Type B pancreatic cell (in vitro differentiated cells): ENCODE results near the gene IFNGR2. TPM values are rescaled to one million over a fixed set of nuclear protein-coding genes. Genes with fewer than 3 reads are reported as not detected.
"Not testable (repeated sequence)": the region's sequence is repeated elsewhere in the genome, so short reads cannot be mapped to it uniquely, and the experiment has no call there.

ENCODE experiments used
- DNase-seq: peaks from one replicate; pipeline ENCODE4 v3.0.0; 2021; ENCODE audit warnings: mixed read lengths; ENCODE audit not compliant: unreplicated experiment; ENCODE audit errors: extremely low spot score
- H3K27ac Mint-ChIP-seq: 2 replicates; pipeline ENCODE4 v1.8.0; 2021; ENCODE audit warnings: mild to moderate bottlenecking, mixed read lengths
- H3K27me3 Mint-ChIP-seq: 2 replicates; pipeline ENCODE4 v1.8.0; 2021; ENCODE audit warnings: mixed read lengths
- H3K36me3 Mint-ChIP-seq: 2 replicates; pipeline ENCODE4 v1.8.0; 2021; ENCODE audit warnings: mixed read lengths
- H3K4me1 Mint-ChIP-seq: one replicate; pipeline ENCODE4 v1.8.0; 2021; ENCODE audit warnings: mixed read lengths; ENCODE audit not compliant: unreplicated experiment
- H3K4me3 Mint-ChIP-seq: 2 replicates; pipeline ENCODE4 v1.8.0; 2021; ENCODE audit warnings: mild to moderate bottlenecking, mixed read lengths
- H3K9me3 Mint-ChIP-seq: 2 replicates; pipeline ENCODE4 v1.8.0; 2021; ENCODE audit warnings: mixed read lengths
- CTCF ChIP-seq: fragments of 200-600 bp; sonication (generic); conservative IDR thresholded peaks from 2 replicates; pipeline ENCODE4 v1.5.0; 2021; ENCODE audit warnings: antibody characterized with exemption, mild to moderate bottlenecking
- total RNA-seq: library from RNA; stranded (reverse); gene quantifications from 2 replicates; pipeline ENCODE4 v1.2.1, GENCODE V29; 2021; ENCODE audit warnings: low replicate concordance

The IFNGR2 gene
- total RNA-seq, 1 donor from 2014 or later: 40.4 TPM

GRCh38 chr21:33403786-33404585, 773 bp downstream of the IFNGR2 start:
- H3K27ac Mint-ChIP-seq: peak overlapping the region; percentile 89
- H3K36me3 Mint-ChIP-seq: peaks cover 8% of the 10 kb centered on the region
- peak overlapping the region; percentile 99 for H3K4me3 Mint-ChIP-seq
- peaks cover 24% of the 10 kb centered on the region for H3K4me1 Mint-ChIP-seq
- peak; percentile 79 for DNase-seq
- TF ChIP-seq CTCF: peak; percentile 27
- H3K9me3 Mint-ChIP-seq: peaks cover 4% of the 10 kb centered on the region
- H3K27me3 Mint-ChIP-seq: no peaks in the 10 kb centered on the region

- Mint-ChIP-seq H3K36me3 (peaks cover 12% of the 10 kb centered on the region), H3K9me3 (no peaks in the 10 kb centered on the region), H3K4me3 (peak overlapping the region; percentile 31), H3K27me3 (no peaks in the 10 kb centered on the region), H3K4me1 (peaks cover 19% of the 10 kb centered on the region), H3K27ac (no peak overlapping the region)
- no peak for TF ChIP-seq CTCF
- no peak for DNase-seq
Observed at GRCh38 chr21:33406493-33406892, 3.3 kb downstream of the IFNGR2 start.

- no peak for TF ChIP-seq CTCF
- H3K4me3 Mint-ChIP-seq: peak overlapping the region; percentile 51
- no peaks in the 10 kb centered on the region for H3K27me3 Mint-ChIP-seq
- H3K9me3 Mint-ChIP-seq: no peaks in the 10 kb centered on the region
- H3K4me1 Mint-ChIP-seq: peaks cover 29% of the 10 kb centered on the region
- H3K27ac Mint-ChIP-seq: peak overlapping the region; percentile 87
- peaks cover 18% of the 10 kb centered on the region for H3K36me3 Mint-ChIP-seq
- DNase-seq: no peak
Observed at GRCh38 chr21:33411949-33412430, 8.8 kb downstream of the IFNGR2 start.

GRCh38 chr21:33412439-33412831, 9.2 kb downstream of the IFNGR2 start:
- peak overlapping the region; percentile 51 for H3K4me3 Mint-ChIP-seq
- peaks cover 30% of the 10 kb centered on the region for H3K4me1 Mint-ChIP-seq
- H3K27ac Mint-ChIP-seq: peak overlapping the region; percentile 87
- H3K27me3 Mint-ChIP-seq, H3K9me3 Mint-ChIP-seq, DNase-seq: not testable (repeated sequence)
- peaks cover 20% of the 10 kb centered on the region for H3K36me3 Mint-ChIP-seq

GRCh38 chr21:33412832-33413519, 9.8 kb downstream of the IFNGR2 start:
- H3K27ac Mint-ChIP-seq: peak overlapping the region; percentile 87
- H3K9me3 Mint-ChIP-seq: peaks cover 4% of the 10 kb centered on the region
- H3K4me1 Mint-ChIP-seq: peaks cover 33% of the 10 kb centered on the region
- peaks cover 23% of the 10 kb centered on the region for H3K36me3 Mint-ChIP-seq
- peak overlapping the region; percentile 44 for H3K4me3 Mint-ChIP-seq
- no peak for TF ChIP-seq CTCF
- no peak for DNase-seq
- H3K27me3 Mint-ChIP-seq: no peaks in the 10 kb centered on the region

GRCh38 chr21:33414068-33414467, 10.9 kb downstream of the IFNGR2 start:
- H3K4me1 Mint-ChIP-seq: peaks cover 35% of the 10 kb centered on the region
- H3K4me3 Mint-ChIP-seq: no peak overlapping the region
- H3K27ac Mint-ChIP-seq: no peak overlapping the region
- H3K36me3 Mint-ChIP-seq: peaks cover 23% of the 10 kb centered on the region
- no peaks in the 10 kb centered on the region for H3K27me3 Mint-ChIP-seq
- H3K9me3 Mint-ChIP-seq: peaks cover 4% of the 10 kb centered on the region
- TF ChIP-seq CTCF: no peak
- DNase-seq: no peak
